ENCODE data around the gene IRF6.
A peak's percentile ranks its signal among the peaks of the same experiment; 100 is the strongest.

The IRF6 gene

DNA sequence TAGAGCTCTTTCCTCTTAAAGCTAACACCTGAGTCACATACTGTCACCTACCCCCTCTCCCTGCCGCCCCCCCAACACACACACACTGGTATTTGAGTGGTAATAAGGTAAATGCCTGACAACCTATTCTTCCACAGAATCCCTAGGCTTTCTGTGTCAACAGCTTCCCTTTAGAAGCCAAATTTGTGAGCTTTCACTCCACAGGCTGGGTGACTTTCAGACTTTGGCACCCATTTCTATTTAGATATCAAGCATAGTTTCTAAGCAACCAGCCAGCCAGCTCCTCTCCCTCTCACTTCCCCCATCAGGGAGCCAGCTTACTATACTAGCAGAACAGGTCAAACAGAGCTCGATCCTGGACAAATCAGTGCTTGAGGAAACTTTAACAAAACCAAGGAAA, 18.4 kb downstream of the IRF6 start:
- H3K4me3 ChIP-seq (ENCODE audit: low read depth, low read length): no peak overlapping the region
- TF ChIP-seq, protein P1, sequence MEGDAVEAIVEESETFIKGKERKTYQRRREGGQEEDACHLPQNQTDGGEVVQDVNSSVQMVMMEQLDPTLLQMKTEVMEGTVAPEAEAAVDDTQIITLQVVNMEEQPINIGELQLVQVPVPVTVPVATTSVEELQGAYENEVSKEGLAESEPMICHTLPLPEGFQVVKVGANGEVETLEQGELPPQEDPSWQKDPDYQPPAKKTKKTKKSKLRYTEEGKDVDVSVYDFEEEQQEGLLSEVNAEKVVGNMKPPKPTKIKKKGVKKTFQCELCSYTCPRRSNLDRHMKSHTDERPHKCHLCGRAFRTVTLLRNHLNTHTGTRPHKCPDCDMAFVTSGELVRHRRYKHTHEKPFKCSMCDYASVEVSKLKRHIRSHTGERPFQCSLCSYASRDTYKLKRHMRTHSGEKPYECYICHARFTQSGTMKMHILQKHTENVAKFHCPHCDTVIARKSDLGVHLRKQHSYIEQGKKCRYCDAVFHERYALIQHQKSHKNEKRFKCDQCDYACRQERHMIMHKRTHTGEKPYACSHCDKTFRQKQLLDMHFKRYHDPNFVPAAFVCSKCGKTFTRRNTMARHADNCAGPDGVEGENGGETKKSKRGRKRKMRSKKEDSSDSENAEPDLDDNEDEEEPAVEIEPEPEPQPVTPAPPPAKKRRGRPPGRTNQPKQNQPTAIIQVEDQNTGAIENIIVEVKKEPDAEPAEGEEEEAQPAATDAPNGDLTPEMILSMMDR (IDR thresholded peaks at IDR 0.05; ENCODE audit: low read depth, low read length): no peak
- no peak for DNase-seq (ENCODE audit: low read depth, low spot score)
- in situ Hi-C loops (cut with HindIII; ENCODE audit: low sequenced_read_pairs): no loop called here

DNA sequence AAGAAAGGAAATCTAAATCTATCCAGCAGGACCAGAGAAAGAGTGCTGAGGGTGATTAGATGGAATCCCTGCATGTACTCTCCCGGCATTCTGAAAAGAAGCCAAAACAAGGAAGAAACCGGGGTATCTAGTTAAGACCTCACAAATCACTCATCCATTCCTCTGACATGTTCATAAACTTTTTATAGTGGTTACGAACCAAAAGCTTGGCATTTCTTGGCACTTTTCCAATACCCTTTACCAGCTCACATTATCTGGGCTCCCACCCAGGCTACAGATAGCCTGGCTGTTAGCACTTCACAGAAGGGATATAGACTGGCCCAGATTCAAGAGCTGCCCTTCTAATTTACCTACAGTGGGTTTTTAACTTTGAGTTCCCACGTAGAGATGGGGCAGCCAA, 19.8 kb downstream of the IRF6 start:
- TF ChIP-seq, protein P1 (IDR thresholded peaks at IDR 0.05; ENCODE audit: low read depth, low read length): no peak
- in situ Hi-C loops (cut with HindIII; ENCODE audit: low sequenced_read_pairs): no loop called here
- H3K4me3 ChIP-seq (ENCODE audit: low read depth, low read length): no peak overlapping the region
- DNase-seq (ENCODE audit: low read depth, low spot score): no peak

GRCh38 chr1:209785592-209785991, 20.4 kb downstream of the IRF6 start:
- DNase-seq (ENCODE audit: low read depth, low spot score): no peak
- in situ Hi-C loops (cut with HindIII; ENCODE audit: low sequenced_read_pairs): no loop called here
- TF ChIP-seq, protein P1 (IDR thresholded peaks at IDR 0.05; ENCODE audit: low read depth, low read length): no peak
- no peak overlapping the region for H3K4me3 ChIP-seq (ENCODE audit: low read depth, low read length)

DNA sequence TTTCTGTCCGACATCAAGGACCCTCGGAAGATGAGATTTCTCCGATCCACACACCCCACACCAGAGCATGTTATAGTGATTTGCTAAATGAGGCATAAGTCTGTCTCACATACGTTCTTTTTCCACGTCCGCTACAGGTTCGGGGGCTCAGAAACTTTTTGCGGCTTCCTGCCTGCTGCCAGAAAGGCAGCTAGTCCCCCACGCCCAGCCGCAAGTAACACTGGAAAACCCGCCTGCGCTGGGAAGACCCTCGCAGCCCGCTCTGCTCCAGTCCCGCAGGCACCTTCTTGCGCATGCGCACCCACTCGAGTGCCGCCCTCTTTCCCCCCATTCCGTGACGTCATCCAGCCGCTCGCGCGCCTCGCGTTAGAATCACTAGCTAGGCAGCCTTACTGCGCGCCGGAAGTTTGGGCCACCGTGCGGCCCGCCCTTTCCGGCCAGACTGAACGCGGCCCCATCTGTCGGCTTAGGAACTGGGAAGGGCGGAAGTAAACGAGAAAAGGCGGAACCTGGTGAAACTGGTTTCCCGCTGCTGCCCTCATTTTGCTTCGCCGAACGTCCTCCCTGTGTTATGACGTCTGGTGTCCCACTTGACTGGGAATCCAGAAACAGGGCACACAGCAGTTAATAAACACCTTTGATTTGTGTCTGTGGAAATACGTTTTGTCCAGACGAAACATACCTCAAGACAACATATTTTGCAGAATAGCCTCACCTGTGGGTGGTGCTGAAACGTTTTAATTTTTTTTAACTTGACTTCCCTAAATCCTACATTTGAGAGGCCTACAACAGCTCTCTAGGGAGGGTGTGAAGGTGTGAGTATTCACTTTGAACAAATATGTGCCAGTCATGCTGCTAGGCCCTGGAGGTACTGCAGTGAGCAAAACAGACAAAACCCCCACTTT, 21.4 kb downstream of the IRF6 start, which contains the start of gene C1orf74:
TSS of gene C1orf74 (minus strand) at position 295 of the 905 bp plus-strand sequence. CDS start 925 bp downstream, outside the sequence.
- TF ChIP-seq, protein P1 (IDR thresholded peaks at IDR 0.05; ENCODE audit: low read depth, low read length): no peak
- peak; percentile 98 for DNase-seq (ENCODE audit: low read depth, low spot score)
- in situ Hi-C loops (cut with HindIII; ENCODE audit: low sequenced_read_pairs): no loop called here
- peak within 1 kb of the TSS; percentile 88 for H3K4me3 ChIP-seq (ENCODE audit: low read depth, low read length)

DNA sequence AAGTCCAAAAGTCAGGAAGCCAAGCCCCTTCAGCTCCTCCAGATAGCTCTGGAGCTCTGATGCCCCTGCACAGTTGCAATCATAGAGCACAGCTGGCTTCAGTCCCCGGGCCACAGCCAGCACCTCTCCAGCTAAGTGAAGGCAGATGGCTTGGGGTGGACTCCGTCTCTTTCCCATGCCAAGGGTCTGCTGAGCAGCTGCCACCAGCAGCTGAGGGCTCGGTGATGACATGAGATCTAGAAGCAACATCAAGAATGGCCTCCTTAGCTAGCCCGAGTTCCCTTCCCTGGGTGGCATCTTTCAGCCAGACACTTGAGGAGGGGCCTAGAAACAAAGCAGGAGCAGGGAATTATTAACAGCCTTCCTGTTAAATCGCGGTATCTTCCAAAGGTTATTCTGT, 22.6 kb downstream of the IRF6 start:
- in situ Hi-C loops (cut with HindIII; ENCODE audit: low sequenced_read_pairs): no loop called here
- DNase-seq (ENCODE audit: low read depth, low spot score): no peak
- TF ChIP-seq, protein P1 (IDR thresholded peaks at IDR 0.05; ENCODE audit: low read depth, low read length): no peak
- H3K4me3 ChIP-seq (ENCODE audit: low read depth, low read length): peak overlapping the region; percentile 88

- TF ChIP-seq, protein P1 (IDR thresholded peaks at IDR 0.05; ENCODE audit: low read depth, low read length): no peak
- H3K4me3 ChIP-seq (ENCODE audit: low read depth, low read length): no peak overlapping the region
- no peak for DNase-seq (ENCODE audit: low read depth, low spot score)
- in situ Hi-C loops (cut with HindIII; ENCODE audit: low sequenced_read_pairs): no loop called here
Observed at GRCh38 chr1:209780268-209780667, 25.7 kb downstream of the IRF6 start.

Measured in astrocyte of the spinal cord (primary cell).